Fibroblast of lung (primary cell): ENCODE measurements around the gene ZNF563.

ENCODE experiments used
- EZH2 ChIP-seq: IDR thresholded peaks from 2 replicates; pipeline ENCODE4 v1.5.1; 2012; ENCODE audit warnings: low read length, control low read depth, mild to moderate bottlenecking; ENCODE audit errors: missing control alignments
- TF ChIP-seq, protein P1 (sequence below), 2 donors: IDR thresholded peaks in 1 of 2; conservative IDR thresholded peaks in 1 of 2; 1 replicate in 1 of 2; 2 replicates in 1 of 2; pipeline ENCODE4 v1.5.1; 2011 to 2012; ENCODE audit warnings: low read length in 2 of 2, control low read depth in 1 of 2, inconsistent platforms in 1 of 2, low read depth in 1 of 2, mild to moderate bottlenecking in 1 of 2

DNA sequence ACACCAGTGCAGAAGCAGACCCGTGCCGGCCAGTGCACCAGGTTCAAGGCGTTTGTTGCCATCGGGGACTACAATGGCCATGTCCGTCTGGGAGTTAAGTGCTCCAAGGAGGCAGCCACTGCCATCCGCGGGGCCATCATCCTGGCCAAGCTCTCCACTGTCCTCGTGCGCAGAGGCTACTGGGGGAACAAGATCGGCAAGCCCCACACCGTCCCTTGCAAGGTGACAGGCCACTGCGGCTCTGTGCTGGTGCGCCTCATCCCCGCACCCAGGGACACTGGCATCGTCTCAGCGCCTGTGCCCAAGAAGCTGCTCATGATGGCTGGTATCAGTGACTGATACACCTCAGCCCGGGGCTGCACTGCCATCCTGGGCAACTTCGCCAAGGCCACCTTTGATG lies 48.8 kb downstream of the ZNF563 start:
- TF ChIP-seq, protein P1, sequence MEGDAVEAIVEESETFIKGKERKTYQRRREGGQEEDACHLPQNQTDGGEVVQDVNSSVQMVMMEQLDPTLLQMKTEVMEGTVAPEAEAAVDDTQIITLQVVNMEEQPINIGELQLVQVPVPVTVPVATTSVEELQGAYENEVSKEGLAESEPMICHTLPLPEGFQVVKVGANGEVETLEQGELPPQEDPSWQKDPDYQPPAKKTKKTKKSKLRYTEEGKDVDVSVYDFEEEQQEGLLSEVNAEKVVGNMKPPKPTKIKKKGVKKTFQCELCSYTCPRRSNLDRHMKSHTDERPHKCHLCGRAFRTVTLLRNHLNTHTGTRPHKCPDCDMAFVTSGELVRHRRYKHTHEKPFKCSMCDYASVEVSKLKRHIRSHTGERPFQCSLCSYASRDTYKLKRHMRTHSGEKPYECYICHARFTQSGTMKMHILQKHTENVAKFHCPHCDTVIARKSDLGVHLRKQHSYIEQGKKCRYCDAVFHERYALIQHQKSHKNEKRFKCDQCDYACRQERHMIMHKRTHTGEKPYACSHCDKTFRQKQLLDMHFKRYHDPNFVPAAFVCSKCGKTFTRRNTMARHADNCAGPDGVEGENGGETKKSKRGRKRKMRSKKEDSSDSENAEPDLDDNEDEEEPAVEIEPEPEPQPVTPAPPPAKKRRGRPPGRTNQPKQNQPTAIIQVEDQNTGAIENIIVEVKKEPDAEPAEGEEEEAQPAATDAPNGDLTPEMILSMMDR (conservative IDR thresholded peaks at IDR 0.05 in 1 of 2, IDR thresholded peaks at IDR 0.05 in 1 of 2; ENCODE audit: low read depth in 1 of 2, low read length in 2 of 2), result no peak
- no peak for TF ChIP-seq EZH2
